SK-N-SH (cell line): ENCODE data around the gene ASAP3. TPM values are rescaled to one million over a fixed set of nuclear protein-coding genes. Genes with fewer than 3 reads are reported as not detected.

Experiments used
- CTCF ChIA-PET: fragments of 300-600, 350-600 bp; formaldehyde crosslinking; extraction: SDS; loops from one replicate; lab custom pipeline; 2021; lab: Yijun Ruan, JAX
- POLR2A ChIA-PET: fragments of 350-600 bp; sonication (Branson Sonifier 250); formaldehyde crosslinking; extraction: SDS; loops from one replicate; lab custom pipeline; 2020; ENCODE audit warnings: antibody characterized with exemption, inconsistent platforms; lab: Yijun Ruan, JAX
- DNase-seq: peaks from one replicate; pipeline ENCODE4 v3.0.0; 2012
- H2AFZ ChIP-seq: fragments of 200-600 bp; sonication (generic); 2 replicates; pipeline ENCODE4 v1.8.1; 2016; ENCODE audit warnings: antibody characterized with exemption, mild to moderate bottlenecking, low read depth
- H3F3A ChIP-seq: fragments of 200-600 bp; sonication (generic); replicated peaks from 2 replicates; pipeline ENCODE3; 2016; ENCODE audit warnings: antibody characterized with exemption, mild to moderate bottlenecking; ENCODE audit not compliant: insufficient read depth
- H3K27ac ChIP-seq, 2 experiments: fragments of 200-500 bp in 1 of 2; fragments of 200-600 bp in 1 of 2; sonication (Bioruptor generic) in 1 of 2; sonication (generic), shearing (Covaris generic) in 1 of 2; 2 replicates each; pipeline versions ENCODE4 v1.5.1 to v1.6.1; 2014 to 2016; ENCODE audit warnings: low read depth in 2 of 2, inconsistent platforms in 1 of 2, low read length in 1 of 2, mild to moderate bottlenecking in 1 of 2, mixed read lengths in 1 of 2
- H3K27me3 ChIP-seq: fragments of 200-600 bp; sonication (generic), shearing (Covaris generic); 2 replicates; pipeline ENCODE4 v1.6.1; 2016; ENCODE audit warnings: mixed run types; ENCODE audit not compliant: insufficient read depth
- H3K36me3 ChIP-seq, 2 experiments: fragments of 200-500 bp in 1 of 2; fragments of 200-600 bp in 1 of 2; sonication (Bioruptor generic) in 1 of 2; sonication (generic) in 1 of 2; replicated peaks in 1 of 2; 2 replicates each; pipeline versions ENCODE3 to v1.5.1; 2014 to 2016; ENCODE audit warnings: low read length in 1 of 2, mild to moderate bottlenecking in 1 of 2; ENCODE audit not compliant: insufficient read depth in 2 of 2, control insufficient read depth in 1 of 2
- H3K4me1 ChIP-seq, 2 experiments: fragments of 200-500 bp in 1 of 2; fragments of 200-600 bp in 1 of 2; sonication (Bioruptor generic) in 1 of 2; sonication (generic), shearing (Covaris generic) in 1 of 2; 2 replicates each; pipeline versions ENCODE4 v1.5.1 to v1.6.1; 2014 to 2016; ENCODE audit warnings: low read depth in 1 of 2, low read length in 1 of 2, mixed run types in 1 of 2; ENCODE audit not compliant: insufficient read depth in 2 of 2, control insufficient read depth in 1 of 2
- H3K4me2 ChIP-seq: fragments of 200-600 bp; sonication (generic), shearing (Covaris generic); 2 replicates; pipeline ENCODE4 v1.6.1; 2017; ENCODE audit warnings: mixed run types
- H3K4me3 ChIP-seq, 2 experiments: fragments of 200-500 bp in 1 of 2; fragments of 200-600 bp in 1 of 2; sonication (Bioruptor generic) in 1 of 2; sonication (generic), shearing (Covaris generic) in 1 of 2; 2 replicates each; pipeline versions ENCODE4 v1.5.1 to v1.8.1; 2014 to 2016; ENCODE audit warnings: low read depth in 2 of 2, inconsistent platforms in 1 of 2, low read length in 1 of 2, mild to moderate bottlenecking in 1 of 2, mixed read lengths in 1 of 2, moderate library complexity in 1 of 2
- H3K79me2 ChIP-seq: fragments of 200-600 bp; sonication (generic); 2 replicates; pipeline ENCODE4 v1.8.1; 2017; ENCODE audit warnings: mild to moderate bottlenecking; ENCODE audit not compliant: insufficient read depth
- H3K9ac ChIP-seq: fragments of 200-600 bp; sonication (generic); 2 replicates; pipeline ENCODE4 v1.6.1; 2017; ENCODE audit warnings: mixed run types
- H3K9me2 ChIP-seq: fragments of 200-600 bp; sonication (generic); 2 replicates; pipeline ENCODE4 v1.6.1; 2017; ENCODE audit warnings: mixed run types
- H3K9me3 ChIP-seq: fragments of 200-600 bp; sonication (generic); 2 replicates; pipeline ENCODE4 v1.6.1; 2017; ENCODE audit warnings: mixed run types, mild to moderate bottlenecking, moderate library complexity
- H4K20me1 ChIP-seq: fragments of 200-600 bp; sonication (generic); 2 replicates; pipeline ENCODE4 v1.6.1; 2017; ENCODE audit warnings: mild to moderate bottlenecking, mixed run types; ENCODE audit not compliant: insufficient read depth
- CHD2 ChIP-seq: fragments of 150-350 bp; IDR thresholded peaks from 2 replicates; pipeline ENCODE4 v1.6.1; 2018; ENCODE audit warnings: low read length; ENCODE audit not compliant: partially characterized antibody
- GABPA ChIP-seq: IDR thresholded peaks from 2 replicates; pipeline ENCODE4 v1.4.0; 2012; ENCODE audit warnings: low read depth, mild to moderate bottlenecking
- RXRA ChIP-seq: IDR thresholded peaks from 2 replicates; pipeline ENCODE4 v1.4.0; 2012; ENCODE audit warnings: low read depth, mild to moderate bottlenecking, borderline replicate concordance
- SMC3 ChIP-seq: IDR thresholded peaks from 2 replicates; pipeline ENCODE4 v1.6.1; 2012; ENCODE audit warnings: low read depth, low read length, improper control_type of control experiment
- USF1 ChIP-seq: IDR thresholded peaks from 2 replicates; pipeline ENCODE4 v1.4.0; 2012; ENCODE audit warnings: low read depth, borderline replicate concordance
- WGBS: methylation state at CpG from one replicate; pipeline ENCODE4 v1.1.6; 2017; ENCODE audit warnings: low lambda C conversion rate; 5-methylcytosine and 5-hydroxymethylcytosine counted together
- polyA plus RNA-seq, 3 experiments: library from polyadenylated mRNA; depleted of rRNA; stranded (reverse); fragments of >200 nt; gene quantifications; 2 replicates each; pipeline ENCODE4 v1.2.3, GENCODE V29; 2012
- TF ChIP-seq, protein P1 (sequence below): fragments of 150-350 bp; IDR thresholded peaks from 2 replicates; pipeline ENCODE4 v1.6.1; 2017; ENCODE audit warnings: antibody characterized with exemption, low read length, low read depth, borderline replicate concordance
- TF ChIP-seq, protein P2 (sequence below): fragments of 200-600 bp; sonication (generic); IDR thresholded peaks from 2 replicates; pipeline ENCODE4 v1.6.1; 2017; ENCODE audit warnings: antibody characterized with exemption, mild to moderate bottlenecking, moderate library complexity

ASAP3 gene
- polyA plus RNA-seq, 1 of the 3 experiments (the other 2 are of a cell fraction) = 19.6 TPM

DNA sequence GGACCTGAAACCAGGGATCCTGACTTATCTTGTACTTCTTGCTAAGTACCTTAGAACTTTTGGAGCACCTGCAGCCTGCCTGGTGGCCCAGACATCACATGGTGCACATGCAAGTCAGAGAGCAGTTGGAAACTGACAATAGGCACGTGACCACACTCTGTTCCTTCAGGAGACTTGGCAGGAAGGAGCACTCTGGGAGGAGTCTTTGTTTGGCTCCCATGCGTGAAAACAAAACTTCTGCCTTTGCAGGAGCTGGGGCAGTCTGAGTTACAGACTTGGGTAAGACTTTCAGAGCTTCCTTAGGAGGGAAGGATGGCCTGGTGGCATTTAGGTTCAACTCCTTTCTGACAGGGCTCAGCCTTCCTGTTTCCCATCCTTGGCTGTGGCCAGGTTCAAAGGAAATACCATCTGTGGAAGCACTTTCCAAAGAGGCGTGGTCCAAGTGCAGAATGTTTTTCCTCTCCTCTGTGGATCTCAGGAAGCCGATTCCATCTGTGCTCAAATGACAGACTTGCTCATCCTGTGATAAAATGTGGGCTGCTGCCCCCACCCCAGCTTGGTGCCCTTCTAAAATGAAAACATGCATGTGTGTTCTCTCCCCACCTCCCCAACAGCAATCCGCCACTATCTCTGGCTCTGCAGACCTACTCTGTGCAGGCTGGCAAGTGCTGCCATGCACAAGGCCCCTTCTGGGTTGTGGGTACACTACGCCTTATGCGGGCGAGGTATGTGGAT lies 100.2 kb downstream of the ASAP3 start:
- no peak for TF ChIP-seq RXRA
- TF ChIP-seq, protein P1, sequence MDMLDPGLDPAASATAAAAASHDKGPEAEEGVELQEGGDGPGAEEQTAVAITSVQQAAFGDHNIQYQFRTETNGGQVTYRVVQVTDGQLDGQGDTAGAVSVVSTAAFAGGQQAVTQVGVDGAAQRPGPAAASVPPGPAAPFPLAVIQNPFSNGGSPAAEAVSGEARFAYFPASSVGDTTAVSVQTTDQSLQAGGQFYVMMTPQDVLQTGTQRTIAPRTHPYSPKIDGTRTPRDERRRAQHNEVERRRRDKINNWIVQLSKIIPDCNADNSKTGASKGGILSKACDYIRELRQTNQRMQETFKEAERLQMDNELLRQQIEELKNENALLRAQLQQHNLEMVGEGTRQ = no peak
- no peak overlapping the region for H3K9ac ChIP-seq
- peaks cover 0 to 6% of the 10 kb centered on the region in 2 experiments; a peak in 2 of 4 replicates for H3K4me1 ChIP-seq
- H3K79me2 ChIP-seq = no peaks in the 10 kb centered on the region
- no peaks in the 10 kb centered on the region for H3K27me3 ChIP-seq
- ChIA-PET CTCF (interaction anchor here (2.4 kb wide), 1 partner anchor 20 kb away, joined by 8 read pairs; no protein-coding TSS in a partner anchor), POLR2A (no interaction called here)
- no peaks in the 10 kb centered on the region for H3K9me3 ChIP-seq
- WGBS = 92% methylated on average over 7 of the region's 8 CpGs
- no peaks in the 10 kb centered on the region for H4K20me1 ChIP-seq
- H3K36me3 ChIP-seq = no peaks in the 10 kb centered on the region
- H3K27ac ChIP-seq = no peak overlapping the region; a peak in 1 of 4 replicates
- H2AFZ ChIP-seq = no peak overlapping the region
- H3K4me3 ChIP-seq = no peak overlapping the region
- H3K4me2 ChIP-seq = no peak overlapping the region
- H3K9me2 ChIP-seq = no peaks in the 10 kb centered on the region
- no peak for DNase-seq
- peaks cover 4% of the 10 kb centered on the region for H3F3A ChIP-seq

DNA sequence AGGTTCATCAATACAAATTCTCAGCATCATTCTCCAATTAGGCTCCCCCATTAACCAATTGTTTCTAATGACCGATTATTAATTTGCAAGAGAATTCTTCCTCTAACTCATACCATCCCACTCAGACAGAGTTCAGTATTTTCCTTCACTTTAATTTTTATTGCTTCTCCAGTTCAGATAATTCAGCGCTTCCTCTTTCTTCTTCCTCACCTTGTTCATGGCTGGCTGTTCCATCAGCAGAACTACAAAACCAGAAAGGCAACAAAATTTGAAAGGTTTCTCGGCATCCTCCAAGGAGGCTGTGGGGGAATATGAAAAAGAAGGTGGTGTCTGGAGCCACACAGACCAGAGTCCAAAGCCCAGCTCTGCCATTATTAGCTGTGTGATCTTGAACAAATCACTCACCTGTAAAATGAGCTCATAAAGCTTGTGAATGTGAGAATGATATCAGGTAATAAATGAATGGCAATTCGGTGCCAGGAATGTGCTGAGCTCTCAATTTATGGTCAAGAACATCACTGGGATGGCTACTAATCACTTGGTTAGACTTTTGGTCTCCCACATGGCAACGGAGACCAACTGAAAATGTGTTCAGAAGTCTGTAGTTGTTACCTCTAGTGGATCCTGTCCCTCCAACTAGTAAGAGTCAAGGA lies 102.6 kb downstream of the ASAP3 start:
- H3K4me2 ChIP-seq = no peak overlapping the region
- DNase-seq = no peak
- H3K27ac ChIP-seq = no peak overlapping the region
- no peaks in the 10 kb centered on the region for H3K79me2 ChIP-seq
- POLR2A ChIA-PET = no interaction called here
- no peaks in the 10 kb centered on the region for H3K9me2 ChIP-seq
- no peaks in the 10 kb centered on the region for H3K27me3 ChIP-seq
- H3K9ac ChIP-seq = no peak overlapping the region
- 87% methylated on average over 5 of the region's 5 CpGs for WGBS
- CTCF ChIA-PET = interaction anchor here (0.7 to 1.5 kb wide), 2 partner anchors 22 to 138 kb away, joined by 3 to 4 read pairs; no protein-coding TSS in a partner anchor
- H3K36me3 ChIP-seq = no peaks in the 10 kb centered on the region
- TF ChIP-seq SMC3 (no peak), CHD2 (no peak), USF1 (no peak), GABPA (no peak)
- TF ChIP-seq, protein P2, sequence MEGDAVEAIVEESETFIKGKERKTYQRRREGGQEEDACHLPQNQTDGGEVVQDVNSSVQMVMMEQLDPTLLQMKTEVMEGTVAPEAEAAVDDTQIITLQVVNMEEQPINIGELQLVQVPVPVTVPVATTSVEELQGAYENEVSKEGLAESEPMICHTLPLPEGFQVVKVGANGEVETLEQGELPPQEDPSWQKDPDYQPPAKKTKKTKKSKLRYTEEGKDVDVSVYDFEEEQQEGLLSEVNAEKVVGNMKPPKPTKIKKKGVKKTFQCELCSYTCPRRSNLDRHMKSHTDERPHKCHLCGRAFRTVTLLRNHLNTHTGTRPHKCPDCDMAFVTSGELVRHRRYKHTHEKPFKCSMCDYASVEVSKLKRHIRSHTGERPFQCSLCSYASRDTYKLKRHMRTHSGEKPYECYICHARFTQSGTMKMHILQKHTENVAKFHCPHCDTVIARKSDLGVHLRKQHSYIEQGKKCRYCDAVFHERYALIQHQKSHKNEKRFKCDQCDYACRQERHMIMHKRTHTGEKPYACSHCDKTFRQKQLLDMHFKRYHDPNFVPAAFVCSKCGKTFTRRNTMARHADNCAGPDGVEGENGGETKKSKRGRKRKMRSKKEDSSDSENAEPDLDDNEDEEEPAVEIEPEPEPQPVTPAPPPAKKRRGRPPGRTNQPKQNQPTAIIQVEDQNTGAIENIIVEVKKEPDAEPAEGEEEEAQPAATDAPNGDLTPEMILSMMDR = no peak
- H2AFZ ChIP-seq = no peak overlapping the region
- peaks cover 15% of the 10 kb centered on the region for H3F3A ChIP-seq
- H3K4me3 ChIP-seq = no peak overlapping the region
- peaks cover 0 to 20% of the 10 kb centered on the region in 2 experiments; a peak in 3 of 4 replicates for H3K4me1 ChIP-seq
- H3K9me3 ChIP-seq = no peaks in the 10 kb centered on the region
- H4K20me1 ChIP-seq = no peaks in the 10 kb centered on the region
